WTC11 (cell line): ENCODE results near the gene SYNGR3.

ENCODE experiments used
- MYBL2 ChIP-seq: sonication (generic); formaldehyde crosslinking; IDR thresholded peaks from 2 replicates; pipeline ENCODE4 v1.8.1; 2023; ENCODE audit warnings: mild to moderate bottlenecking, moderate library complexity, missing genetic modification reagents
- NFYB ChIP-seq: sonication (generic); formaldehyde crosslinking; conservative IDR thresholded peaks from 2 replicates; pipeline ENCODE4 v1.8.0; 2022; ENCODE audit warnings: low read depth, missing genetic modification reagents
- NR3C1 ChIP-seq: sonication (generic); formaldehyde crosslinking; conservative IDR thresholded peaks from 2 replicates; pipeline ENCODE4 v1.8.1; 2023; ENCODE audit warnings: low read depth, mild to moderate bottlenecking, missing genetic modification reagents
- TCF7 ChIP-seq: sonication (generic); formaldehyde crosslinking; IDR thresholded peaks from 2 replicates; pipeline ENCODE4 v1.8.0; 2022; ENCODE audit warnings: mild to moderate bottlenecking, low read depth, missing genetic modification reagents, moderate library complexity
- TF ChIP-seq, protein P1 (sequence below): fragments of 200-600 bp; IDR thresholded peaks from 2 replicates; pipeline ENCODE4 v1.8.0; 2022; ENCODE audit warnings: antibody characterized with exemption
- TF ChIP-seq, protein P2 (sequence below): sonication (generic); formaldehyde crosslinking; IDR thresholded peaks from 2 replicates; pipeline ENCODE4 v1.8.0; 2022; ENCODE audit warnings: mild to moderate bottlenecking, missing genetic modification reagents
- TF ChIP-seq, protein P3 (sequence below): sonication (generic); formaldehyde crosslinking; conservative IDR thresholded peaks from 2 replicates; pipeline ENCODE4 v1.8.1; 2023; ENCODE audit warnings: mild to moderate bottlenecking, low read depth, missing genetic modification reagents, moderate library complexity

DNA sequence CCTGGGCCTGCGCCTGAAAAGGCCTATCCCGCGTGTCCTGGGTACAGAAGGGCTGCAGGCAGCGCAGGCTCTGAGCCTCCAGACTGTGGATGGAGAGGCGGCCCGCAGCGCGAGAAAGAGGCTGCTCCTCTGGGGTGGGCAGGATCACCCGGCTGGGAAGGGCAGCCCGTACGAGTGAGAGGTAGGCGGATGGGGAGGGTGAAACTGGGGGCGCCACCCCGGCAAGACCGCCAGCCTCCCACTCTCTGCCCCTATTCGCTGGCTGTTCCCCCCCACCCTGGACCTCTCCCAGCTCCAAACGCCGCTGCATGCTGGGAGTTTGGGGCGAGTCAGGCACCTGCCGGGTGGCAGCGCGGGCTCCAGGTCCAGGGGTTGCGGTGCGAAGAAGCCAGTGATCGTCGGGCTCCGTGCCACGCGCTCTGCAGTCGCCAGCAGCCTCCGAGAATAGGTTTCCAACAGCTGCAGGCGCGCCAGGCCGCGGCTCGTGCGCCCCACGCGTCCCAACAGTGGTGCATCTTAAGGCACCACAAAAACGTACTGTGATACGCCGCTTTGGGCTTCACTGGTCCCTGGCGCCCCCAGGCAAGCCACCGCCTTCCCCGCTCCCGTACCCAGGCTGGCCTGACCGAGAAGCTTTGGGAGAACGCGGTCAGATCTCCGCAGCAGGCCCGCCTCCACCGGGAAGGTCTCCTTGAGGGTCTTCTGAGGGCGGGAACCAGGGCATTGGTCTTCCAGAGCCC lies 9.6 kb upstream of the SYNGR3 start:
- TF ChIP-seq, protein P1, sequence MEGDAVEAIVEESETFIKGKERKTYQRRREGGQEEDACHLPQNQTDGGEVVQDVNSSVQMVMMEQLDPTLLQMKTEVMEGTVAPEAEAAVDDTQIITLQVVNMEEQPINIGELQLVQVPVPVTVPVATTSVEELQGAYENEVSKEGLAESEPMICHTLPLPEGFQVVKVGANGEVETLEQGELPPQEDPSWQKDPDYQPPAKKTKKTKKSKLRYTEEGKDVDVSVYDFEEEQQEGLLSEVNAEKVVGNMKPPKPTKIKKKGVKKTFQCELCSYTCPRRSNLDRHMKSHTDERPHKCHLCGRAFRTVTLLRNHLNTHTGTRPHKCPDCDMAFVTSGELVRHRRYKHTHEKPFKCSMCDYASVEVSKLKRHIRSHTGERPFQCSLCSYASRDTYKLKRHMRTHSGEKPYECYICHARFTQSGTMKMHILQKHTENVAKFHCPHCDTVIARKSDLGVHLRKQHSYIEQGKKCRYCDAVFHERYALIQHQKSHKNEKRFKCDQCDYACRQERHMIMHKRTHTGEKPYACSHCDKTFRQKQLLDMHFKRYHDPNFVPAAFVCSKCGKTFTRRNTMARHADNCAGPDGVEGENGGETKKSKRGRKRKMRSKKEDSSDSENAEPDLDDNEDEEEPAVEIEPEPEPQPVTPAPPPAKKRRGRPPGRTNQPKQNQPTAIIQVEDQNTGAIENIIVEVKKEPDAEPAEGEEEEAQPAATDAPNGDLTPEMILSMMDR, result no peak
- TF ChIP-seq MYBL2 (peak; percentile 57; the same call in 1 of the 2 replicates), NR3C1 (CRISPR knock-in tag) (no peak), NFYB (CRISPR knock-in tag) (no peak; the same call in 1 of the 2 replicates), TCF7 (CRISPR knock-in tag) (no peak)
- TF ChIP-seq, protein P2, sequence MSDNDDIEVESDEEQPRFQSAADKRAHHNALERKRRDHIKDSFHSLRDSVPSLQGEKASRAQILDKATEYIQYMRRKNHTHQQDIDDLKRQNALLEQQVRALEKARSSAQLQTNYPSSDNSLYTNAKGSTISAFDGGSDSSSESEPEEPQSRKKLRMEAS, result peak; percentile 64; the same call in 1 of the 2 replicates
- TF ChIP-seq, protein P3, sequence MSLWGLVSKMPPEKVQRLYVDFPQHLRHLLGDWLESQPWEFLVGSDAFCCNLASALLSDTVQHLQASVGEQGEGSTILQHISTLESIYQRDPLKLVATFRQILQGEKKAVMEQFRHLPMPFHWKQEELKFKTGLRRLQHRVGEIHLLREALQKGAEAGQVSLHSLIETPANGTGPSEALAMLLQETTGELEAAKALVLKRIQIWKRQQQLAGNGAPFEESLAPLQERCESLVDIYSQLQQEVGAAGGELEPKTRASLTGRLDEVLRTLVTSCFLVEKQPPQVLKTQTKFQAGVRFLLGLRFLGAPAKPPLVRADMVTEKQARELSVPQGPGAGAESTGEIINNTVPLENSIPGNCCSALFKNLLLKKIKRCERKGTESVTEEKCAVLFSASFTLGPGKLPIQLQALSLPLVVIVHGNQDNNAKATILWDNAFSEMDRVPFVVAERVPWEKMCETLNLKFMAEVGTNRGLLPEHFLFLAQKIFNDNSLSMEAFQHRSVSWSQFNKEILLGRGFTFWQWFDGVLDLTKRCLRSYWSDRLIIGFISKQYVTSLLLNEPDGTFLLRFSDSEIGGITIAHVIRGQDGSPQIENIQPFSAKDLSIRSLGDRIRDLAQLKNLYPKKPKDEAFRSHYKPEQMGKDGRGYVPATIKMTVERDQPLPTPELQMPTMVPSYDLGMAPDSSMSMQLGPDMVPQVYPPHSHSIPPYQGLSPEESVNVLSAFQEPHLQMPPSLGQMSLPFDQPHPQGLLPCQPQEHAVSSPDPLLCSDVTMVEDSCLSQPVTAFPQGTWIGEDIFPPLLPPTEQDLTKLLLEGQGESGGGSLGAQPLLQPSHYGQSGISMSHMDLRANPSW (CRISPR knock-in tag), result no peak
